SKM-1 (cell line): ENCODE data around the gene RAVER2.
"Not testable (repeated sequence)": the region's sequence is repeated elsewhere in the genome, so short reads cannot be mapped to it uniquely, and the experiment has no call there.

Experiments used
- DNase-seq: peaks from one replicate; lab custom pipeline; 2025; ENCODE audit not compliant: unreplicated experiment; lab: John Stamatoyannopoulos, UW

Gene RAVER2

GRCh38 chr1:64744492-64745180, at the start of gene RAVER2:
Gene RAVER2, plus strand, starts transcription at chr1:64745075. Its CDS starts 98 bp downstream, at chr1:64745173.
- DNase-seq = peak; percentile 31

GRCh38 chr1:64696879-64697278, 48.0 kb upstream of the RAVER2 start:
- DNase-seq = no peak

GRCh38 chr1:64699327-64699726, 45.5 kb upstream of the RAVER2 start:
- no peak for DNase-seq

- no peak for DNase-seq
These were observed 43.8 kb upstream of the RAVER2 start for GRCh38 chr1:64701071-64701470.

- no peak for DNase-seq
These were observed 43.0 kb upstream of the RAVER2 start for GRCh38 chr1:64701886-64702285.

- not testable (repeated sequence) for DNase-seq
These were observed 42.2 kb upstream of the RAVER2 start for GRCh38 chr1:64702670-64703069.

- DNase-seq = no peak
These were observed 41.3 kb upstream of the RAVER2 start for GRCh38 chr1:64703600-64703999.

- DNase-seq = no peak
These were observed 39.3 kb upstream of the RAVER2 start for GRCh38 chr1:64705591-64705990.

- DNase-seq = no peak
These were observed 33.6 kb upstream of the RAVER2 start for GRCh38 chr1:64711266-64711665.

GRCh38 chr1:64712049-64712448, 32.8 kb upstream of the RAVER2 start:
- DNase-seq = no peak

- DNase-seq = no peak
These were observed 29.7 kb upstream of the RAVER2 start for GRCh38 chr1:64715186-64715585.

- DNase-seq = no peak
These were observed 23.7 kb upstream of the RAVER2 start for GRCh38 chr1:64721135-64721534.

GRCh38 chr1:64721576-64722145, 23.2 kb upstream of the RAVER2 start:
- no peak for DNase-seq

- DNase-seq = no peak
These were observed 17.0 kb upstream of the RAVER2 start for GRCh38 chr1:64727861-64728260.

- no peak for DNase-seq
These were observed 11.1 kb upstream of the RAVER2 start for GRCh38 chr1:64733581-64734286.

GRCh38 chr1:64734287-64734652, 10.6 kb upstream of the RAVER2 start:
- DNase-seq = no peak

- not testable (repeated sequence) for DNase-seq
These were observed 4.2 kb upstream of the RAVER2 start for GRCh38 chr1:64740687-64741086.

GRCh38 chr1:64743954-64744491, 852 bp upstream of the RAVER2 start:
- DNase-seq = no peak

- no peak for DNase-seq
These were observed 508 bp downstream of the RAVER2 start for GRCh38 chr1:64745181-64745985.

- DNase-seq = peak; percentile 4
These were observed 1.4 kb downstream of the RAVER2 start for GRCh38 chr1:64745986-64746940.
